ACC112 (cell line): ENCODE measurements around the gene PAQR5.
A peak's percentile ranks its signal among the peaks of the same experiment; 100 is the strongest.

ENCODE experiments used
- H2AFZ ChIP-seq: fragments of 200-600 bp; sonication (generic); one replicate; pipeline ENCODE4 v1.6.0; 2017; ENCODE audit warnings: antibody characterized with exemption, low read length; ENCODE audit not compliant: unreplicated experiment
- H3K27ac ChIP-seq: fragments of 200-600 bp; sonication (generic); 2 replicates; pipeline ENCODE4 v1.5.1; 2014; ENCODE audit warnings: low read depth, mild to moderate bottlenecking, antibody characterized with exemption, low read length, moderate library complexity
- H3K27me3 ChIP-seq: fragments of 200-600 bp; sonication (generic); 2 replicates; pipeline ENCODE4 v1.6.1; 2014; ENCODE audit warnings: mild to moderate bottlenecking, antibody characterized with exemption, low read length, moderate library complexity, mixed read lengths; ENCODE audit not compliant: insufficient read depth
- H3K36me3 ChIP-seq: fragments of 200-600 bp; sonication (generic); 2 replicates; pipeline ENCODE4 v1.6.1; 2016; ENCODE audit warnings: mild to moderate bottlenecking, antibody characterized with exemption, low read length, moderate library complexity, mixed read lengths; ENCODE audit not compliant: insufficient read depth
- H3K4me1 ChIP-seq: fragments of 200-600 bp; sonication (generic); one replicate; pipeline ENCODE4 v1.6.1; 2016; ENCODE audit warnings: low read length, mixed read lengths; ENCODE audit not compliant: insufficient read depth, unreplicated experiment, control insufficient read depth
- H3K4me3 ChIP-seq: fragments of 200-600 bp; sonication (generic); 2 replicates; pipeline ENCODE4 v1.5.1; 2014; ENCODE audit warnings: mild to moderate bottlenecking, low read depth, low read length
- H3K79me2 ChIP-seq: fragments of 200-600 bp; sonication (generic); one replicate; pipeline ENCODE4 v1.6.0; 2016; ENCODE audit warnings: low read length; ENCODE audit not compliant: control insufficient read depth, unreplicated experiment, insufficient read depth

Gene PAQR5

DNA sequence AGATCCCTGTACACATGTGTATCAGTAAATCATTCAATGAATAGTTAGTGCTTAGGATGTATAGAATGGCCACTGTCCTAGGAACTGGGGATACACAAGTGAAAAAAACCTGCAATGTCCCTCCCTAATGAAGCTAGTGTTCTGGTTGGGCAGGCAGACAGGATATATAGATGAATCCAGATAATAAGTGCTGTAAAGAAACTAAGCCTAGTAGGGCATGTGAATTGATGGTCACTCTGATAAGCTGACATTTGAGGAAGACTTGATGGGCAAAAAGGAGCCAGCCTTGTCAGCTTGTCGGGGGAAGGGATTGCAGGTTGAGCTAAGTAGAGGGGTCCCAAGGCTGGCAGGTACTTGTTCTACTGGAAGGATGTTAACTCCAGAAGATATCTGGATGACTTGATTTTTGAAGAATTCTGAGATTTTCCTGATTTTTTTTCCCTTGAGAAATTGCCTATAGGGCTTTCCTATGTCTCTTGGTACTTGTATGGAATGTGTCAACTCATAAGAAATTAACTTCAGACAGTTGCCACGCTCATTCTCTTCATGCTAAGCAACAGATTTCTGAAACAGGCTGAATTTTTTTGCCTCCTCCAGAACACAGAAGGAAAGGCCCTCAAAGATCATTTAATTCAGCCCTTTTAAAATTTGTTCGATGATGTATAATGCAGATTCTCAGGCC is 109.1 kb downstream of the PAQR5 start:
- Histone ChIP-seq H3K36me3 (no peaks in the 10 kb centered on the region), H3K27ac (no peak overlapping the region), H2AFZ (no peak overlapping the region), H3K79me2 (peaks cover 4% of the 10 kb centered on the region), H3K4me1 (peaks cover 21% of the 10 kb centered on the region), H3K27me3 (no peaks in the 10 kb centered on the region), H3K4me3 (no peak overlapping the region)

DNA sequence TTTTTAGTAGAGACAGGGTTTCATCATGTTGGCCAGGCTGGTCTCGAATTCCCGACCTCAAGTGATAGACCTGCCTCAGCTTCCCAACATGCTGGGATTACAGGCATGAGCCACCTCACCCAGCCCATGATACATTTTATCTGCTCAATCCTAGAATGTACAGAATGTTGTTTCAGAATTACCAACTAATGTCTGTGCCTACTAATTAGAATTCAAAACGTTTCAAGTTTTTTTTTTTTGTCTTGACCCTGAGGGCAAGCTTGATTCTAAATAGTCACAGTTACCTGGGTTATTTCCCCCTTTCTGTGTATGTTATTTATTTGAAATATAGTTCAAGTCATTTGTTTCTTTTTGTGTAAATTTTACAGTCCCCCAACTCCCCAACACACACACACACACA is 110.1 kb downstream of the PAQR5 start:
- peaks cover 9% of the 10 kb centered on the region for H3K79me2 ChIP-seq
- H3K4me3 ChIP-seq: no peak overlapping the region
- peaks cover 22% of the 10 kb centered on the region for H3K4me1 ChIP-seq
- no peaks in the 10 kb centered on the region for H3K27me3 ChIP-seq
- no peak overlapping the region for H3K27ac ChIP-seq
- no peaks in the 10 kb centered on the region for H3K36me3 ChIP-seq
- no peak overlapping the region for H2AFZ ChIP-seq

DNA sequence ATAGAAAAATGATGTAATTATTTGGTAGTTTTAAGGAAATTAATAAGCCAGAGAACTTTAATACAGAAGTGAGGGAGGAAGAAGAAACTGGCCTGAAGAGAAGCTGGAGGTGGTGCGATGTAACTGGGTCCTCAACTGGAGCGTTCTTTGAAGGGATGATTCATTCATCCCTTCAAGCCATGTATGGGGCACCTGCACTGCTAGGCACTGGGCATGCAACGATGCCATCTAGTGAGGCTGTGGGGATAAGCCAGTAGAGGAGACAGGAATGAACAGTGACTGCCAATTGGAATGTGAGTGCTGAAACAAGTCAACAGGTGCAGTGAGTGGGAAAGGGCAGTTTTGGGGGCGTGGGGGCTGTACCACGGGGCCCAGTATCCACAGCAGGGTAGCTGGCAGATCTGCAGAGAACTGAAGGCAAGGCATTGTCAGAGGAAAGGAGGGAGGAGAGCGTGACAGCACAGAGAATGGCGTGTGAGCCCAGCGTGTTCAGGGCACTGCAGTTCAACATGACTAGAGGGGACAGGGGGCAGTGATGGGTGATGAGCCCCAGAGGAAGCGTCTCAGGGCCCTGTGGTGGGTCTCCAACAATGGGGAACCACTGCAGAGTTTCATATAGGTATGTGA is 111.6 kb downstream of the PAQR5 start:
- no peak overlapping the region for H2AFZ ChIP-seq
- H3K36me3 ChIP-seq: no peaks in the 10 kb centered on the region
- no peak overlapping the region for H3K4me3 ChIP-seq
- peaks cover 11% of the 10 kb centered on the region for H3K79me2 ChIP-seq
- no peak overlapping the region for H3K27ac ChIP-seq
- H3K27me3 ChIP-seq: no peaks in the 10 kb centered on the region
- H3K4me1 ChIP-seq: peaks cover 14% of the 10 kb centered on the region

DNA sequence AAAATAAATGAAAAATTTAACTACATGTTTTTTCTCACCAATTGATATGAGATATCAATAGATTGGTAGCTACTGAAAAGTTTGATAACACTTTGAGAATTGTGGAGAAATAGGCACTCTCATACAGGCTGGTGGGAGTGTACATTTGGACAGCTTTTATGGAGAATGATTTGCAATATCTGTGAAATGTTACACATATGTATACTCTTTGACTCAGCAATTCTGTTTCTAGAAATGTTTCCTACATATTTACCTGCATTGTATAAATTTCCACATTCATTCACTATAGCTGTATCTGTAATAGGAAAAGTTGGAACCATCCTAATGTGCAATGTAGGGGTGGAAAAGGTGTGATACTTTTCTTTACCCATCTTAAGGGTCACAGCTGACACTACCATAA is 113.6 kb downstream of the PAQR5 start:
- H3K27me3 ChIP-seq: no peaks in the 10 kb centered on the region
- no peaks in the 10 kb centered on the region for H3K36me3 ChIP-seq
- no peak overlapping the region for H2AFZ ChIP-seq
- H3K27ac ChIP-seq: no peak overlapping the region
- H3K4me1 ChIP-seq: peaks cover 24% of the 10 kb centered on the region
- H3K79me2 ChIP-seq: peaks cover 30% of the 10 kb centered on the region
- H3K4me3 ChIP-seq: no peak overlapping the region

DNA sequence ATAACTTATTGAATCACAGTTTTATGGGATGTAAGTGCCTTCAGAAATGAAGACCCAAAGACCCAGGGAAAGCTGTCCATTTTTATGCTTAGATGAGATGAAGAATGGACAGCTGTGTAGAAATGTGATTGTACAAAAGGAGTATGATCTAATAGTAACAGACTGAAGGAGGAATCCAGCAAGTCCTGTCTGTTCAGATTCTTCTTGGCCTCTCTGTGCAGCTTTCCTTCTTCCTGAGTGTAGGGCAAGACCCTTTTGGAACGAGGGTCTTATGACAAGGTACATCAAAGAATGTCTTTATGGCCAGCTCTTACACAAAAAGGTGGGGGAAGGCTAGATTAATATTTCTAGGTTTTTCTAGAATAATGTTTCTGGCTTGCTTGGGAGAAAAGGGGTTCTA is 114.0 kb downstream of the PAQR5 start:
- H3K36me3 ChIP-seq: no peaks in the 10 kb centered on the region
- H3K79me2 ChIP-seq: peaks cover 34% of the 10 kb centered on the region
- no peaks in the 10 kb centered on the region for H3K27me3 ChIP-seq
- H3K4me1 ChIP-seq: peaks cover 28% of the 10 kb centered on the region
- H3K4me3 ChIP-seq: no peak overlapping the region
- peak overlapping the region; percentile 86; the same call in 1 of the 2 replicates for H3K27ac ChIP-seq
- no peak overlapping the region for H2AFZ ChIP-seq

DNA sequence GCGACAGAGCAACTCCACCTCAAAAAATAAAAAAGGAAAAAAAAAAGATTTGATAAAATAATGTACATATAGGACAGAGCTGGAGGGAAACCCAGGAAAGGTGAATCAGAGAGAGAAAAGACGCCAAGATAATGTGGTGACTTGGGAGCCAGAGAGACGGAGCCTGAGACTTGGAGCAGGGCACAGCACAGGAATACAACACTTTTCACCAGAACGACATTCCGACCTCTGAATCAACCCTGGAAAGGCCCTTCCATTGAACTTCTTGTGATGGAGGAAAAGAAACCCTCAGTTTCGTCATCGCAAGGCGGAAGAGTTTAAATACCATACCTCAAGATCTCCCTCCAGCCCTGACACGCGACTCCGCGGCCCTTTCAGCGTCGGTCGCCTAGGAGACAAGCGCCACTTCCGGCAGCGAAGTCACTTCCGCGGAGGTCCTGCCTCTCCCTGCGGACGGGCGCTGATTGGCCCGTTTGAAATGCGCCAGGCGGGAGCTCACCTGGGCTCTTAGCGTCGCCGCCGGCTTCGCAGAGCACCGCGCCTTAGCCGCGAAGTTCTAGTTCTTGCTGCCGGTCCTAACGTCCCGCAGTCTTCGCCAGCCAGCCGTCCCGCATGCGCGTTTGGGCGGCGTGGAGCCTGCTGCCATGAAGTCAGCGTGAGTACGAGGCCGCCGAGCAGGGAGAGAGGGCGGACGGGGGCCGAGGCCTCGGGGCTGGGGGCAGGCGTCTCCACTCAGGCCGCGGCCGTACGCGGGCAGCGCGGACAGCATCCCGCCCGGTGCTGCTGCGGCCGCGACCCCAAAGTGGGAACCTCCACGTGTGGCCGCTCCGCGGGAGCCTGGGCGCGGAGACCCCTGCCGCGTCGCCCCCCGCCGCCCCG is 115.3 kb downstream of the PAQR5 start, which contains the start of gene KIF23:
KIF23 (plus strand) TSS at position 528 of the 879 bp plus-strand sequence; CDS start at position 645, 117 bp downstream.
- Histone ChIP-seq H3K27ac (peak within 1 kb of the TSS; percentile 86), H2AFZ (peak within 1 kb of the TSS; percentile 0), H3K36me3 (0 out of 2 replicates have a peak, but pooled peaks cover 3% of the 10 kb centered on the region), H3K4me1 (peaks cover 33% of the 10 kb centered on the region), H3K4me3 (peak within 1 kb of the TSS; percentile 82), H3K27me3 (no peaks in the 10 kb centered on the region), H3K79me2 (peaks cover 48% of the 10 kb centered on the region)

DNA sequence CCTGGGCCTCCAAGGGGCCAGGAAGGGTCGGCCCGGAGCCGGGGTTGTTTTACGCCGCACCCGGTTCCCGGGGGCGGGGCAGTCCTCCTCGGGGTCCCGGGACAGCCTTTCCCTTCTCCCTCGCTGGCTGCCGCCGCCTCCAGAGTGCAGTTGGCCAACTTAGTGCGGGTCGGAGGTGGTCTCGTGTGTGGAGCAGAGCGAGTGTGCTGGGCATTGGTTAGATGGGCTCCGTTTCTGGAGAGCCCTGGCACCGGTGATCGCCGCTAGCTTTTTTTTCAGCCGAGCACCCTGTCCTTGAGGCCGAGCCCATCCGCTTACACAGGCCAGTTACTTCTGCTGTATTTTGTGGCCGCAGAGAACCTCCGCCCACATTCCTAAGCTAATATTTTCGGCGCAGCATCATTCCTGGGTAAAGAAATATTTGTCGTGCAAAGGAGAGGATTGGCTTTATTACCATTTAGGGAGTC is 116.0 kb downstream of the PAQR5 start:
- Histone ChIP-seq H2AFZ (peak overlapping the region; percentile 0), H3K79me2 (peaks cover 55% of the 10 kb centered on the region), H3K4me1 (peaks cover 33% of the 10 kb centered on the region), H3K36me3 (peaks cover 3% of the 10 kb centered on the region; the same call in 1 of the 2 replicates), H3K27me3 (no peaks in the 10 kb centered on the region), H3K4me3 (peak overlapping the region; percentile 82), H3K27ac (peak overlapping the region; percentile 86)

DNA sequence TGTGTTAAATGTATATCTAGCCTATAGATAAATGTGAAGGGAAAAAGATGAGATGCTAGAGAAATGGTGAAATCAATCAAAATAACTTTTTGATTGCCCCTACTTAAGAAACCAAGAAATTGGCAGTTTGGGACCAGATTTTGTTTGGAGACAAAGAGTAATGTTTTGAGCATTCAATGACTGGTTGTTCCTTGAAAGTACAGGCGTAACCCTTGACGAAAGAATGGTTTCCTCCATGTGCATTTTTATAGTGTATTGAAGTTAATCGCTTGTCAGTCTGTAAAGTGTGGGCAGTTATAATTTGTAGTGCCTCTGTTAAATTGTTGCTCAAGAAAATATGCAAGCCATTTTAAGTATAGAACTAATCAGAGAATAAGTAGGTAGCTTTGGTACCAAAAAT is 116.7 kb downstream of the PAQR5 start:
- Histone ChIP-seq H3K79me2 (peaks cover 53% of the 10 kb centered on the region), H3K36me3 (peaks cover 3% of the 10 kb centered on the region; the same call in 1 of the 2 replicates), H3K4me1 (peaks cover 33% of the 10 kb centered on the region), H2AFZ (no peak overlapping the region), H3K27me3 (no peaks in the 10 kb centered on the region), H3K27ac (peak overlapping the region; percentile 86), H3K4me3 (peak overlapping the region; percentile 82)

DNA sequence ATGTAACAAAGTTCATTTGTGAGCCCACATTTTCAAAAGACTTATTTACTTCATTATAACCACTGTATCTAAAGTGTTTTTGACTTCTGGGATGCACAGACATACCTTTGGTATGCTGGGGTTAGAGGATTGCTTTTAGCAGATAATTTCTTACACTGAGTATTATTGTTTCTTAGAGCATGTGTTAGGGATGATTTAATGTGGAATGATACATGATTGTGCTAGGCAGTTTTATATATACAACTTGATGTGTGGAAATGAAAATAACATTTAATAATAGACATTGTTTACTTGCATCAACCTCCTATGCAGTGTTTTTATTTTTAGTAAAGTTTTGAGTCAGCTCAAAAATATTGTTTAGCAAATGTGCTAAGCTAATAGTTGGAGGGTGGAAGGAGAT is 118.9 kb downstream of the PAQR5 start:
- Histone ChIP-seq H3K36me3 (peaks cover 14% of the 10 kb centered on the region), H2AFZ (peak overlapping the region; percentile 36), H3K4me3 (no peak overlapping the region), H3K27ac (no peak overlapping the region), H3K79me2 (peaks cover 51% of the 10 kb centered on the region), H3K4me1 (peaks cover 30% of the 10 kb centered on the region), H3K27me3 (no peaks in the 10 kb centered on the region)

DNA sequence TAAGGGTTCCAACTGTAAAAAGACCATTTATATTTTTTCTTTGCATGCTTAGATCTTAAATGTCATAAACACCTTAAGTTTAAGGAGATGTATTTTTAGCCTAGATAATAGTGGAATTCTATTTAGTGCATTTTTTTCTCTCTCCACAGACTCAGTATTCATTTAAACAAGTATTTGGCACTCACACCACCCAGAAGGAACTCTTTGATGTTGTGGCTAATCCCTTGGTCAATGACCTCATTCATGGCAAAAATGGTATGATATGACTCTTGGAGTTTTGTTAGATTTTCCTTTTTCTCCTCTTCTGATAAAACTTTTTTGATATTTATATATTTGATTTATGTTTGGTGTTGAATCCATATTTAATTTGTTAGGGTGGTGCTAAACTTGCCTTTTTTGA is 122.8 kb downstream of the PAQR5 start:
- no peaks in the 10 kb centered on the region for H3K27me3 ChIP-seq
- H3K27ac ChIP-seq: no peak overlapping the region
- H3K36me3 ChIP-seq: peaks cover 37% of the 10 kb centered on the region
- H3K4me1 ChIP-seq: peaks cover 19% of the 10 kb centered on the region
- no peak overlapping the region for H2AFZ ChIP-seq
- H3K79me2 ChIP-seq: peaks cover 47% of the 10 kb centered on the region
- H3K4me3 ChIP-seq: no peak overlapping the region
